H9 (cell line): ENCODE data around the gene MYO18B. TPM values are rescaled to one million over a fixed set of nuclear protein-coding genes. Genes with fewer than 3 reads are reported as not detected.

ENCODE experiments used
- DNase-seq: peaks from one replicate; pipeline ENCODE4 v3.0.0-alpha.2; 2017
- H2AFZ ChIP-seq: one replicate; pipeline ENCODE4 v1.6.1; 2013; ENCODE audit warnings: mild to moderate bottlenecking, low read length, control low read depth, moderate library complexity
- H2AK5ac ChIP-seq: 2 replicates; pipeline ENCODE4 v1.6.1; 2013; ENCODE audit warnings: low read length, control low read depth, mixed read lengths; ENCODE audit not compliant: insufficient read length
- H2BK120ac ChIP-seq: one replicate; pipeline ENCODE4 v1.6.1; 2013; ENCODE audit warnings: low read depth, mild to moderate bottlenecking, low read length, control low read depth, inconsistent platforms; ENCODE audit not compliant: poor library complexity, severe bottlenecking
- H2BK12ac ChIP-seq: 2 replicates; pipeline ENCODE4 v1.6.1; 2013; ENCODE audit warnings: low read length, control low read depth, mixed read lengths, low read depth; ENCODE audit not compliant: insufficient read length
- H2BK15ac ChIP-seq: 2 replicates; pipeline ENCODE4 v1.6.1; 2013; ENCODE audit warnings: low read depth, low read length, control low read depth
- H2BK20ac ChIP-seq: one replicate; pipeline ENCODE4 v1.6.1; 2013; ENCODE audit warnings: low read depth, mild to moderate bottlenecking, low read length, control low read depth, inconsistent platforms; ENCODE audit not compliant: poor library complexity, severe bottlenecking
- H2BK5ac ChIP-seq: 2 replicates; pipeline ENCODE4 v1.6.1; 2013; ENCODE audit warnings: low read length, control low read depth, mixed read lengths; ENCODE audit not compliant: insufficient read length
- H3K14ac ChIP-seq: 2 replicates; pipeline ENCODE4 v1.6.1; 2013; ENCODE audit warnings: low read length, control low read depth; ENCODE audit not compliant: insufficient read depth
- H3K18ac ChIP-seq: 2 replicates; pipeline ENCODE4 v1.6.1; 2013; ENCODE audit warnings: low read depth, mild to moderate bottlenecking, mixed read lengths, low read length, control low read depth; ENCODE audit not compliant: insufficient read length
- H3K23ac ChIP-seq: 2 replicates; pipeline ENCODE4 v1.6.1; 2013; ENCODE audit warnings: low read length, control low read depth, mixed read lengths, low read depth; ENCODE audit not compliant: insufficient read length
- H3K23me2 ChIP-seq: 2 replicates; pipeline ENCODE4 v1.6.1; 2013; ENCODE audit warnings: low read depth, mild to moderate bottlenecking, mixed read lengths, low read length, control low read depth; ENCODE audit not compliant: insufficient read length, poor library complexity, severe bottlenecking
- H3K27ac ChIP-seq: 2 replicates; pipeline ENCODE4 v1.5.1; 2013; ENCODE audit warnings: low read length, control low read depth, mixed read lengths, low read depth; ENCODE audit not compliant: insufficient read length
- H3K27me3 ChIP-seq: 2 replicates; pipeline ENCODE4 v1.6.1; 2013; ENCODE audit warnings: low read length, control low read depth, inconsistent platforms; ENCODE audit not compliant: insufficient read depth
- H3K4ac ChIP-seq: 2 replicates; pipeline ENCODE4 v1.6.1; 2013; ENCODE audit warnings: low read depth, mild to moderate bottlenecking, control low read depth, inconsistent platforms, low read length, moderate library complexity
- H3K4me1 ChIP-seq: 2 replicates; pipeline ENCODE4 v1.6.1; 2013; ENCODE audit warnings: low read length, control low read depth, inconsistent platforms; ENCODE audit not compliant: insufficient read depth
- H3K4me2 ChIP-seq: 2 replicates; pipeline ENCODE4 v1.6.1; 2013; ENCODE audit warnings: low read length, control low read depth, mixed read lengths; ENCODE audit not compliant: insufficient read length, insufficient read depth
- H3K56ac ChIP-seq: 2 replicates; pipeline ENCODE4 v1.6.1; 2013; ENCODE audit warnings: low read depth, mild to moderate bottlenecking, mixed read lengths, low read length, control low read depth; ENCODE audit not compliant: insufficient read length
- H3K79me1 ChIP-seq: 2 replicates; pipeline ENCODE4 v1.6.1; 2013; ENCODE audit warnings: low read depth, mild to moderate bottlenecking, moderate library complexity, low read length, control low read depth, inconsistent platforms; ENCODE audit not compliant: insufficient read depth, poor library complexity, severe bottlenecking
- H3K79me2 ChIP-seq: 2 replicates; pipeline ENCODE4 v1.6.1; 2013; ENCODE audit warnings: low read length, control low read depth, inconsistent platforms; ENCODE audit not compliant: insufficient read depth
- H3K9ac ChIP-seq: 2 replicates; pipeline ENCODE4 v1.6.1; 2013; ENCODE audit warnings: low read length, control low read depth, mixed read lengths; ENCODE audit not compliant: insufficient read length; ENCODE audit errors: extremely low read depth
- H3K9me3 ChIP-seq: one replicate; pipeline ENCODE4 v1.6.1; 2013; ENCODE audit warnings: low read depth, low read length, inconsistent platforms; ENCODE audit not compliant: control insufficient read depth
- H3T11ph ChIP-seq: one replicate; pipeline ENCODE4 v1.6.1; 2013; ENCODE audit warnings: mild to moderate bottlenecking, low read length, control low read depth, inconsistent platforms
- H4K20me1 ChIP-seq: one replicate; pipeline ENCODE4 v1.6.1; 2013; ENCODE audit not compliant: control insufficient read depth, insufficient read length, insufficient read depth
- H4K5ac ChIP-seq: 2 replicates; pipeline ENCODE4 v1.6.1; 2013; ENCODE audit warnings: low read depth, mild to moderate bottlenecking, mixed read lengths, low read length, control low read depth; ENCODE audit not compliant: insufficient read length
- H4K8ac ChIP-seq: replicated peaks from 2 replicates; pipeline ENCODE4 v1.6.1; 2013; ENCODE audit warnings: low read length, control low read depth, mixed read lengths, low read depth; ENCODE audit not compliant: insufficient read length
- H4K91ac ChIP-seq: 2 replicates; pipeline ENCODE4 v1.6.1; 2013; ENCODE audit warnings: low read depth, mild to moderate bottlenecking, moderate library complexity, mixed read lengths, low read length, control low read depth; ENCODE audit not compliant: insufficient read length
- H3K27ac Mint-ChIP-seq, 3 experiments: 2 replicates in 2 of 3; 3 replicates in 1 of 3; pipeline ENCODE4 v1.8.0; 2020 to 2021; ENCODE audit warnings: mixed read lengths in 3 of 3, mild to moderate bottlenecking in 1 of 3, moderate library complexity in 1 of 3
- H3K27me3 Mint-ChIP-seq: 2 replicates; pipeline ENCODE4 v1.8.0; 2021; ENCODE audit warnings: low read depth, mild to moderate bottlenecking, moderate library complexity, mixed read lengths
- H3K36me3 Mint-ChIP-seq, 3 experiments: 2 replicates in 2 of 3; 3 replicates in 1 of 3; pipeline ENCODE4 v1.8.0; 2020 to 2021; ENCODE audit warnings: low read depth in 3 of 3, mixed read lengths in 3 of 3; ENCODE audit not compliant: insufficient read depth in 1 of 3
- H3K4me1 Mint-ChIP-seq, 2 experiments: 2 replicates each; pipeline ENCODE4 v1.8.0; 2020; ENCODE audit warnings: mixed read lengths in 2 of 2
- H3K4me3 Mint-ChIP-seq, 2 experiments: 2 replicates in 1 of 2; 3 replicates in 1 of 2; pipeline ENCODE4 v1.8.0; 2020 to 2021; ENCODE audit warnings: mild to moderate bottlenecking in 2 of 2, mixed read lengths in 2 of 2, moderate library complexity in 1 of 2
- H3K9me3 Mint-ChIP-seq, 2 experiments: 2 replicates in 1 of 2; 3 replicates in 1 of 2; pipeline ENCODE4 v1.8.0; 2020; ENCODE audit warnings: mild to moderate bottlenecking in 2 of 2, mixed read lengths in 2 of 2, moderate library complexity in 1 of 2
- WGBS: extraction: QIAGEN DNeasy Blood & Tissue Kit; methylation state at CpG from one replicate; pipeline ENCODE4 v1.1.7; 2013; ENCODE audit warnings: missing lambda C conversion rate, low lambda C conversion rate, mixed read lengths; ENCODE audit not compliant: insufficient read length; ENCODE audit errors: extremely low coverage; 5-methylcytosine and 5-hydroxymethylcytosine counted together
- total RNA-seq: library from RNA; stranded (reverse); gene quantifications from 2 replicates; pipeline ENCODE4 v1.2.1, GENCODE V29; 2021
- TF ChIP-seq, protein P1 (sequence below): fragments of 200-600 bp; sonication (generic); conservative IDR thresholded peaks from 3 replicates; pipeline ENCODE4 v1.8.0; 2021; ENCODE audit warnings: antibody characterized with exemption, mild to moderate bottlenecking

Gene MYO18B
- total RNA-seq, 1 experiment from 2014 or later, result 0.46 TPM

DNA sequence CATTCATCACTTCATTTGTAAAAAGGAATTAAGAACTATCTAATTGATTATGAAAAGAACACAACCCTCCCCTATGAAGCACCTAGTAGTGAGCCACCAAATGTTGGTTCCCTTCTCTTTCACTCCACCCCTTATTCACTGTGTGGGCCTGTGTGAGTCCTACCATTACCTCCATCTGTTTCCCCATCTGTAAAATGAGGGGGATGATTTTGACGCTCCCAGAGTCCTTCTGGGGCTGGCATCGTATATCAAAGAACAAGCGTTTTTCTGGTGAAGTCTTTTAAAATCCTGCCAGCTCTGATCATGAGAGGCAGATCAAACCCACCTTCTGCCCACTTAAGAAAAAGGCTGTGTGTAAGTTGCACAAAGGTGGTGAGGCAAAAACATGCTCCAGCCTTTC is 330.6 kb downstream of the MYO18B start:
- H2BK20ac ChIP-seq, result no peak overlapping the region
- no peak overlapping the region for H4K8ac ChIP-seq
- H3K9me3 Mint-ChIP-seq, result no peaks in the 10 kb centered on the region
- peaks cover 10% of the 10 kb centered on the region; the same call in 1 of the 2 replicates for H3K4me1 ChIP-seq
- no peak overlapping the region for H4K91ac ChIP-seq
- no peak overlapping the region for H2BK5ac ChIP-seq
- no peak overlapping the region for H3K18ac ChIP-seq
- H3K9me3 ChIP-seq, result no peaks in the 10 kb centered on the region
- no peaks in the 10 kb centered on the region for H3K36me3 Mint-ChIP-seq
- H4K20me1 ChIP-seq, result no peaks in the 10 kb centered on the region
- no CpG with 5 or more reads among the region's 3 CpGs for WGBS
- no peak overlapping the region for H2AFZ ChIP-seq
- H3K27ac ChIP-seq, result no peak overlapping the region
- H3K27me3 Mint-ChIP-seq, result peaks cover 19% of the 10 kb centered on the region
- H2BK12ac ChIP-seq, result no peak overlapping the region
- no peak overlapping the region for H3K9ac ChIP-seq
- no peak overlapping the region for H4K5ac ChIP-seq
- H2BK15ac ChIP-seq, result no peak overlapping the region
- H3K4me1 Mint-ChIP-seq, result peaks cover 21 to 26% of the 10 kb centered on the region in 2 experiments
- H3T11ph ChIP-seq, result no peak overlapping the region
- H2AK5ac ChIP-seq, result no peak overlapping the region
- no peak overlapping the region for H3K4me2 ChIP-seq
- no peak for DNase-seq
- no peaks in the 10 kb centered on the region for H3K79me2 ChIP-seq
- no peak overlapping the region for H3K4ac ChIP-seq
- no peak overlapping the region for H3K23ac ChIP-seq
- no peaks in the 10 kb centered on the region for H3K23me2 ChIP-seq
- TF ChIP-seq, protein P1, sequence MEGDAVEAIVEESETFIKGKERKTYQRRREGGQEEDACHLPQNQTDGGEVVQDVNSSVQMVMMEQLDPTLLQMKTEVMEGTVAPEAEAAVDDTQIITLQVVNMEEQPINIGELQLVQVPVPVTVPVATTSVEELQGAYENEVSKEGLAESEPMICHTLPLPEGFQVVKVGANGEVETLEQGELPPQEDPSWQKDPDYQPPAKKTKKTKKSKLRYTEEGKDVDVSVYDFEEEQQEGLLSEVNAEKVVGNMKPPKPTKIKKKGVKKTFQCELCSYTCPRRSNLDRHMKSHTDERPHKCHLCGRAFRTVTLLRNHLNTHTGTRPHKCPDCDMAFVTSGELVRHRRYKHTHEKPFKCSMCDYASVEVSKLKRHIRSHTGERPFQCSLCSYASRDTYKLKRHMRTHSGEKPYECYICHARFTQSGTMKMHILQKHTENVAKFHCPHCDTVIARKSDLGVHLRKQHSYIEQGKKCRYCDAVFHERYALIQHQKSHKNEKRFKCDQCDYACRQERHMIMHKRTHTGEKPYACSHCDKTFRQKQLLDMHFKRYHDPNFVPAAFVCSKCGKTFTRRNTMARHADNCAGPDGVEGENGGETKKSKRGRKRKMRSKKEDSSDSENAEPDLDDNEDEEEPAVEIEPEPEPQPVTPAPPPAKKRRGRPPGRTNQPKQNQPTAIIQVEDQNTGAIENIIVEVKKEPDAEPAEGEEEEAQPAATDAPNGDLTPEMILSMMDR, result no peak
- no peak overlapping the region for H3K14ac ChIP-seq
- no peak overlapping the region for H3K4me3 Mint-ChIP-seq
- H3K27me3 ChIP-seq, result no peaks in the 10 kb centered on the region
- no peak overlapping the region; a peak in 1 of 7 replicates for H3K27ac Mint-ChIP-seq
- no peak overlapping the region for H3K56ac ChIP-seq
- H2BK120ac ChIP-seq, result no peak overlapping the region
- no peaks in the 10 kb centered on the region for H3K79me1 ChIP-seq
